HL-60 (cell line): ENCODE results near the gene LEUTX.

Experiments
- CTCF ChIP-seq: IDR thresholded peaks from one replicate; pipeline ENCODE4 v1.5.1; 2011; ENCODE audit warnings: low read length, control low read depth, inconsistent platforms; ENCODE audit not compliant: insufficient read depth
- GABPA ChIP-seq: IDR thresholded peaks from 2 replicates; pipeline ENCODE4 v1.6.1; 2012; ENCODE audit warnings: low read depth

- TF ChIP-seq CTCF, result no peak
- no peak for TF ChIP-seq GABPA
Observed at GRCh38 chr19:39805104-39805503, 26.4 kb downstream of the LEUTX start.
